Measurements from ENCODE around the gene DSTN.

DNA sequence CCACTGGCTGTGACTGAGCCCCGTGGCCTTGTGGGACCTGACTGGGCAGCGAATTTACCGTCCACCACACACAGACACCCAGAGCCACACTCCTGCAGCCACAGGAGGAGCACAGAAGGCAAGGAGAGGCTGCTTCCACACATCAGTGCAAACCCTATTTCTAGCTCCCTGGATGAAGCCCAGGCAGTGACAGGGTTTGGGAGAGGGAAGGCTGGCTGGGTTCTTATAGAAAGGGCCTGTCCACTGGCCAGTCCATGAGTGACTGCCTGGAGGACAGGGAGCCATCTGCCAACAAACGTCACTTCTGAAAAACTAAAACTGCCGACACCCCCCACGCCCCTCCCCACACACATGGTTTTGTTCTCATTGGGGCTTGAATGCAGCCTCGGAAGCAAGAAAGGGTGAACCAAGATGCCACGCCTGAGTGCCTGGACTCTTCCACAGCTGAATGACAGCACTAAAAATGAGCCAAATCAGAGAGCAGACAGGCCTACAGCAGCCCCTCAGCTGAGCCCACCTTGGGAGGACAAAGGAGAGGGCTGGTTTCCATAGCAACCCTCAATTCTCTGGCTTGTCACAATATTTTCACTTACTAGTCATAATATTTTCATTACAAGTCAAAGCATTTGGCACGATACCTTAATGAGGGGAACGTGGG, 73.8 kb downstream of the DSTN start:
- TF ChIP-seq, protein P1, sequence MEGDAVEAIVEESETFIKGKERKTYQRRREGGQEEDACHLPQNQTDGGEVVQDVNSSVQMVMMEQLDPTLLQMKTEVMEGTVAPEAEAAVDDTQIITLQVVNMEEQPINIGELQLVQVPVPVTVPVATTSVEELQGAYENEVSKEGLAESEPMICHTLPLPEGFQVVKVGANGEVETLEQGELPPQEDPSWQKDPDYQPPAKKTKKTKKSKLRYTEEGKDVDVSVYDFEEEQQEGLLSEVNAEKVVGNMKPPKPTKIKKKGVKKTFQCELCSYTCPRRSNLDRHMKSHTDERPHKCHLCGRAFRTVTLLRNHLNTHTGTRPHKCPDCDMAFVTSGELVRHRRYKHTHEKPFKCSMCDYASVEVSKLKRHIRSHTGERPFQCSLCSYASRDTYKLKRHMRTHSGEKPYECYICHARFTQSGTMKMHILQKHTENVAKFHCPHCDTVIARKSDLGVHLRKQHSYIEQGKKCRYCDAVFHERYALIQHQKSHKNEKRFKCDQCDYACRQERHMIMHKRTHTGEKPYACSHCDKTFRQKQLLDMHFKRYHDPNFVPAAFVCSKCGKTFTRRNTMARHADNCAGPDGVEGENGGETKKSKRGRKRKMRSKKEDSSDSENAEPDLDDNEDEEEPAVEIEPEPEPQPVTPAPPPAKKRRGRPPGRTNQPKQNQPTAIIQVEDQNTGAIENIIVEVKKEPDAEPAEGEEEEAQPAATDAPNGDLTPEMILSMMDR (IDR thresholded peaks at IDR 0.05) = no peak
- no peak for TF ChIP-seq EP300 (IDR thresholded peaks at IDR 0.05)
- TF ChIP-seq POLR2A (IDR thresholded peaks at IDR 0.05) = no peak
